Measurements from ENCODE around the gene PDE1A.

The PDE1A gene

GRCh38 chr2:182186132-182186735 lies 240.6 kb downstream of the PDE1A start:
- no peak overlapping the region for H3K4me3 ChIP-seq (ENCODE audit: low read depth, low read length)
- TF ChIP-seq CTCF (IDR thresholded peaks at IDR 0.05; ENCODE audit: control insufficient read depth, extremely low read depth, insufficient read depth), result peak; percentile 54
- DNase-seq (ENCODE audit: low read depth), result no peak

- TF ChIP-seq CTCF (IDR thresholded peaks at IDR 0.05; ENCODE audit: control insufficient read depth, extremely low read depth, insufficient read depth), result no peak
- DNase-seq (ENCODE audit: low read depth), result no peak
- H3K4me3 ChIP-seq (ENCODE audit: low read depth, low read length), result no peak overlapping the region
These were observed 244.4 kb downstream of the PDE1A start for GRCh38 chr2:182182436-182182835.

- no peak for TF ChIP-seq CTCF (IDR thresholded peaks at IDR 0.05; ENCODE audit: control insufficient read depth, extremely low read depth, insufficient read depth)
- DNase-seq (ENCODE audit: low read depth), result no peak
- no peak overlapping the region for H3K4me3 ChIP-seq (ENCODE audit: low read depth, low read length)
These were observed 245.5 kb downstream of the PDE1A start for GRCh38 chr2:182181381-182181780.

GRCh38 chr2:182179176-182179575 lies 247.7 kb downstream of the PDE1A start:
- TF ChIP-seq CTCF (IDR thresholded peaks at IDR 0.05; ENCODE audit: control insufficient read depth, extremely low read depth, insufficient read depth), result no peak
- H3K4me3 ChIP-seq (ENCODE audit: low read depth, low read length), result no peak overlapping the region
- DNase-seq (ENCODE audit: low read depth), result no peak

- no peak overlapping the region for H3K4me3 ChIP-seq (ENCODE audit: low read depth, low read length)
- no peak for DNase-seq (ENCODE audit: low read depth)
- no peak for TF ChIP-seq CTCF (IDR thresholded peaks at IDR 0.05; ENCODE audit: control insufficient read depth, extremely low read depth, insufficient read depth)
These were observed 252.8 kb downstream of the PDE1A start for GRCh38 chr2:182173944-182174622.

GRCh38 chr2:182170341-182170740 lies 256.5 kb downstream of the PDE1A start:
- no peak overlapping the region for H3K4me3 ChIP-seq (ENCODE audit: low read depth, low read length)
- no peak for DNase-seq (ENCODE audit: low read depth)
- no peak for TF ChIP-seq CTCF (IDR thresholded peaks at IDR 0.05; ENCODE audit: control insufficient read depth, extremely low read depth, insufficient read depth)

GRCh38 chr2:182167882-182168281 lies 259.0 kb downstream of the PDE1A start:
- DNase-seq (ENCODE audit: low read depth), result no peak
- no peak overlapping the region for H3K4me3 ChIP-seq (ENCODE audit: low read depth, low read length)
- no peak for TF ChIP-seq CTCF (IDR thresholded peaks at IDR 0.05; ENCODE audit: control insufficient read depth, extremely low read depth, insufficient read depth)

Measured in LNCaP clone FGC (cell line).